Lung (tissue), 12 donors: ENCODE results near the gene BRPF3. TPM values are rescaled to one million over a fixed set of nuclear protein-coding genes. Genes with fewer than 3 reads are reported as not detected.
"Not testable (repeated sequence)": the region's sequence is repeated elsewhere in the genome, so short reads cannot be mapped to it uniquely, and the experiment has no call there.

Experiments used
- ATAC-seq: fragments of 200-7000 bp; cut with Tn5 transposase; one replicate; pipeline ENCODE4 v1.9.1; 2020; ENCODE audit warnings: moderate number of reproducible peaks; ENCODE audit not compliant: insufficient read depth, low FRiP score
- DNase-seq, 3 donors: peaks; one replicate each; pipeline ENCODE4 v3.0.0-alpha.2; 2013 to 2017
- H3K27ac ChIP-seq, 2 donors: one replicate each; pipeline ENCODE4 v1.5.1; 2013; ENCODE audit warnings: mild to moderate bottlenecking in 2 of 2, moderate library complexity in 2 of 2, control low read depth in 1 of 2, inconsistent platforms in 1 of 2, low read depth in 1 of 2, low read length in 1 of 2
- H3K27me3 ChIP-seq, 3 donors: one replicate each; pipeline ENCODE4 v1.5.1; 2013; ENCODE audit warnings: low read length in 2 of 3; ENCODE audit not compliant: control insufficient read depth in 3 of 3, insufficient read depth in 3 of 3
- H3K36me3 ChIP-seq, 4 donors: one replicate each; pipeline ENCODE4 v1.5.1; 2013; ENCODE audit warnings: low read length in 4 of 4, mild to moderate bottlenecking in 1 of 4, moderate library complexity in 1 of 4; ENCODE audit not compliant: control insufficient read depth in 4 of 4, insufficient read depth in 4 of 4
- H3K4me1 ChIP-seq, 5 donors: one replicate each; pipeline ENCODE4 v1.5.1; 2013; ENCODE audit warnings: low read length in 5 of 5, mild to moderate bottlenecking in 2 of 5, moderate library complexity in 1 of 5; ENCODE audit not compliant: control insufficient read depth in 5 of 5, insufficient read depth in 5 of 5
- H3K4me3 ChIP-seq: one replicate; pipeline ENCODE4 v1.5.1; 2013; ENCODE audit warnings: mild to moderate bottlenecking, control low read depth, moderate library complexity
- H3K9ac ChIP-seq, 2 donors: one replicate each; pipeline ENCODE4 v1.5.1; 2013; ENCODE audit warnings: low read length in 2 of 2, control low read depth in 1 of 2; ENCODE audit not compliant: insufficient read depth in 1 of 2
- H3K9me3 ChIP-seq, 4 donors: one replicate each; pipeline ENCODE4 v1.5.1; 2013; ENCODE audit warnings: low read length in 3 of 4, mild to moderate bottlenecking in 1 of 4, moderate library complexity in 1 of 4; ENCODE audit not compliant: control insufficient read depth in 4 of 4, insufficient read depth in 3 of 4
- CTCF ChIP-seq: IDR thresholded peaks from 2 replicates; pipeline ENCODE4 v1.5.1; 2012; ENCODE audit warnings: mild to moderate bottlenecking; ENCODE audit errors: control extremely low read depth, extremely low read depth
- WGBS, 2 donors: extraction: QIAGEN DNeasy Blood & Tissue Kit; methylation state at CpG; one replicate each; pipeline ENCODE4 v1.1.7; 2013; 5-methylcytosine and 5-hydroxymethylcytosine counted together
- polyA plus RNA-seq, 2 donors: library from polyadenylated mRNA; stranded (reverse); fragments of 200-250 nt; gene quantifications; one replicate each; pipeline ENCODE4 v1.2.1, GENCODE V29; 2013
- total RNA-seq, 2 donors: library from RNA; depleted of rRNA in 1 of 2; stranded (reverse); fragments of >200 nt in 1 of 2; gene quantifications; one replicate each; pipeline ENCODE4 v1.2.1, GENCODE V29; 2014 to 2021
- donor health status: control.
- donor health status: control.
- donor health status: Bipolar disorder and iron deficiency.
- donor health status: healthy.
- donor health status: DM: yes; HTN: yes; CAD: no.

The BRPF3 gene
- total and polyA plus RNA-seq, 4 donors = 7.8 to 29.2 (median 20.2) TPM

DNA sequence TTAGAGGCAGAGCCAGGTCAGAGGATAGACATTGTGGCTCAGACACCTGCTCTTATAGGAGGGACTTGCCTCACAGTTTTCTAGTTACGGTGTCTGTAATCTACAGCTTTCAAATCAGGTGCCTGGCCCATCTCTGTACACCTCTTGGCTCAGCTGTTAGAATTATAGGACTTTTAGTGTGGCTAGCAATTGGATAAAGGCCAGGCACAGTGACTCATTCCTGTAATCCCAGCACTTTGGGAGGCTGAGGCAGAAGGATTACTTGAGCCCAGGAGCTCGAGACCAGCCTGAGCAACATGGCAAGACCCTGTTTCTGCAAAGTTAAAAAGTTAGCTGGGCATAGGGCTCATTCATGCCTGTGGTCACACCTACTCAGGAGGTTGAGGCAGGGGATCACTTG is 20.0 kb downstream of the BRPF3 start:
- Histone ChIP-seq H3K36me3 (peaks cover 43 to 51% (median 46%) of the 10 kb centered on the region in 4 donors), H3K27me3 (no peaks in the 10 kb centered on the region), H3K4me1 (no peaks in the 10 kb centered on the region), H3K9ac (no peak overlapping the region), H3K27ac (no peak overlapping the region), H3K4me3 (no peak overlapping the region), H3K9me3 (no peaks in the 10 kb centered on the region)
- TF ChIP-seq CTCF = no peak
- no peak for DNase-seq
- 93 to 95% methylated on average over 2 of the region's 2 CpGs for WGBS, 2 donors
- no peak for ATAC-seq

DNA sequence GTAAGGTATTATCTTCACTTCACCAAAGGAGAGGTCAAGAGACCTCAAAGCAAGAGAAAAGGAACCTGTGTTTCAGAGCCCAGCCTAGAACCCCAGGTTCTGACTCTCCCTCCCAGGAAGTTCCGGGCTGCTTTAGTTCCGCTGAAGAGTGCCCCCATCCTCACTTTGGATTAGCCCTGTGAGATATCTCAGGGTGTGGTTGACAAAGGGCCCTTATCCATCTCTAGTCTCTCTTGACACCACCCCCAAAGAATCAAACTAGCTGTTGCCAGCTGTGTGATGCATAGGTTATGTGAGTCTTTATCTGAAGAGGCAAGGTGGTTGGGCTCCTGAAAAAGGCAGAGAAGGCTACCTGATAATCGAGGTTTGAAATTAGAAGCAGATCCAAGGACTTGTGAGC is 20.6 kb downstream of the BRPF3 start:
- Histone ChIP-seq H3K27me3 (no peaks in the 10 kb centered on the region), H3K36me3 (peaks cover 41 to 52% (median 45%) of the 10 kb centered on the region in 4 donors), H3K4me1 (no peaks in the 10 kb centered on the region), H3K9me3 (no peaks in the 10 kb centered on the region), H3K4me3 (no peak overlapping the region), H3K27ac (no peak overlapping the region), H3K9ac (no peak overlapping the region)
- TF ChIP-seq CTCF = no peak
- DNase-seq (no peak), ATAC-seq (no peak)
- 83 to 86% methylated on average over 3 of the region's 3 CpGs for WGBS, 2 donors

GRCh38 chr6:36217946-36218345 is 21.4 kb downstream of the BRPF3 start:
- WGBS, 2 donors = 81 to 93% methylated on average over 1 of the region's 1 CpG

DNA sequence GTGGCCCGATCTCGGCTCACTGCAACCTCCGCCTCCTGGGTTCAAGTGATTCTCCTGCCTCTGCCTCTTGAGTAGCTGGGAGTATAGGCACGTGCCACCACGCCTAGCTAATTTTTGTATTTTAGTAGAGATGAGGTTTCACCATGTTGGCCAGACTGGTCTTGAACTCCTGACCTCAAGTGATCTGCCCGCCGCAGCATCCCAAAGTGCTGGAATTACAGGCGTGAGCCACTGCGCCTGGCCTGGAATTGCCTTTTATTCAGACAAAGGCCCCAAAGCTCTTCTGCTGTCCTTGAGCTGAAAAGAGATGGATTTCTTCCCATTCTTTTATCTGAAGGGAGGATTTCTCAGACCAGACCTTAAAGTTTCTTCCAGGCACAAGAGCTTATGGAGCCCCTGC is 22.0 kb downstream of the BRPF3 start:
- H3K9me3 ChIP-seq = not testable (repeated sequence)
- H3K36me3 ChIP-seq = peaks cover 44 to 55% (median 50%) of the 10 kb centered on the region in 4 donors

More at GRCh38 chr6:36217946-36218345, 21.4 kb downstream of the BRPF3 start:
- peaks cover 44 to 53% (median 48%) of the 10 kb centered on the region in 4 donors for H3K36me3 ChIP-seq
- TF ChIP-seq CTCF = no peak
- no peak overlapping the region for H3K9ac ChIP-seq
- H3K4me3 ChIP-seq = no peak overlapping the region
- H3K27ac ChIP-seq = no peak overlapping the region
- no peak for ATAC-seq
- no peaks in the 10 kb centered on the region for H3K27me3 ChIP-seq
- H3K4me1 ChIP-seq = no peaks in the 10 kb centered on the region
- no peak for DNase-seq
- no peaks in the 10 kb centered on the region for H3K9me3 ChIP-seq

More for the DNA sequence above, 22.0 kb downstream of the BRPF3 start:
- not testable (repeated sequence) for H3K27me3 ChIP-seq, H3K9ac ChIP-seq, H3K4me3 ChIP-seq, DNase-seq, ATAC-seq, H3K4me1 ChIP-seq, H3K27ac ChIP-seq
- 97 to 98% methylated on average over 9 of the region's 9 CpGs for WGBS, 2 donors
